Choroid plexus epithelial cell (primary cell): ENCODE data around the gene EPHB1.

Experiments used
- DNase-seq: peaks from one replicate; pipeline ENCODE4 v3.0.0-alpha.2; 2010; ENCODE audit warnings: low read depth
- H3K4me3 ChIP-seq: 2 replicates; pipeline ENCODE4 v1.5.1; 2011; ENCODE audit warnings: low read depth, mild to moderate bottlenecking, control low read depth, low read length, moderate library complexity
- TF ChIP-seq, protein P1 (sequence below): conservative IDR thresholded peaks from 2 replicates; pipeline ENCODE4 v1.5.1; 2011; ENCODE audit warnings: low read depth, mild to moderate bottlenecking, control low read depth, inconsistent platforms, low read length, moderate library complexity

The EPHB1 gene

DNA sequence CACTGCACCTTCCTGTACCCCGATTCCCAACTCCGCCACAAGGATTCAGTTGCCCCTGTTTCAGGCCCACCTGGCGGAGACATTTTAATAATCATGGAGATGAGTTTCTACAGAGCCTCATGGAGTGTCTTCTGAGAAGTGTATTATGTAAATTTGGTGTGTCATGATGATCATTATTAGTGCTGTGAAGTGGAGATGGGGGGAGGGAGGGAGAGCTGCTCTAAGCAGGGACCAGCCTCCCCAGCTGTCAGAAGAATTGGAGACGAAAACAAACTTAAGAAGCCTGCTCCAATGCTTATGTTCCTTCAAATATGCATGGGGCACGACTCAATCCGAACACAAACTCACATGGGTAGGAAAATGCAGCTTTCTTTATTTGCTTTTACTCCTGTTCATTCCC, 127.8 kb downstream of the EPHB1 start:
- DNase-seq: no peak
- TF ChIP-seq, protein P1, sequence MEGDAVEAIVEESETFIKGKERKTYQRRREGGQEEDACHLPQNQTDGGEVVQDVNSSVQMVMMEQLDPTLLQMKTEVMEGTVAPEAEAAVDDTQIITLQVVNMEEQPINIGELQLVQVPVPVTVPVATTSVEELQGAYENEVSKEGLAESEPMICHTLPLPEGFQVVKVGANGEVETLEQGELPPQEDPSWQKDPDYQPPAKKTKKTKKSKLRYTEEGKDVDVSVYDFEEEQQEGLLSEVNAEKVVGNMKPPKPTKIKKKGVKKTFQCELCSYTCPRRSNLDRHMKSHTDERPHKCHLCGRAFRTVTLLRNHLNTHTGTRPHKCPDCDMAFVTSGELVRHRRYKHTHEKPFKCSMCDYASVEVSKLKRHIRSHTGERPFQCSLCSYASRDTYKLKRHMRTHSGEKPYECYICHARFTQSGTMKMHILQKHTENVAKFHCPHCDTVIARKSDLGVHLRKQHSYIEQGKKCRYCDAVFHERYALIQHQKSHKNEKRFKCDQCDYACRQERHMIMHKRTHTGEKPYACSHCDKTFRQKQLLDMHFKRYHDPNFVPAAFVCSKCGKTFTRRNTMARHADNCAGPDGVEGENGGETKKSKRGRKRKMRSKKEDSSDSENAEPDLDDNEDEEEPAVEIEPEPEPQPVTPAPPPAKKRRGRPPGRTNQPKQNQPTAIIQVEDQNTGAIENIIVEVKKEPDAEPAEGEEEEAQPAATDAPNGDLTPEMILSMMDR: no peak

DNA sequence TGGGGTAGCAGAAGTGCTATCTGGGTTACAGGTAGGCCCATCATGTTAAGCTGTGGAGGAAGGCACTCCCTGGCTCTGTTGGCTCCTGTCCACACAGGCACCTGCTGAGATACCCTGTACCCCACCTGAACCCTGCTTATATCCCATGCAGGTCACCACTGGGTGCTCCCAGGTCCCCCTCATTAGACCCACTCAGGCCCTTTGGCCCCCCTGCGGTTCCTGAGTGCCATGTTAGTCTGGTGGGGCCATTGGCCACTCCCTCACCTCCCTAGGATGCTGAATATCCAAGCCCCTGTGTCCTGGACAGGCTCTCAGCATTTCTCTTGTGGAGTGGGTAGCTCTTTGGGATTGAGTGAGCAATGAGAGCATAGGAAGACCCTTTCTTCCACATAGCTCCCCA, 128.2 kb downstream of the EPHB1 start:
- H3K4me3 ChIP-seq: no peak overlapping the region
- TF ChIP-seq, protein P1: no peak
- DNase-seq: no peak

More for the DNA sequence above, 127.8 kb downstream of the EPHB1 start:
- no peak overlapping the region for H3K4me3 ChIP-seq

DNA sequence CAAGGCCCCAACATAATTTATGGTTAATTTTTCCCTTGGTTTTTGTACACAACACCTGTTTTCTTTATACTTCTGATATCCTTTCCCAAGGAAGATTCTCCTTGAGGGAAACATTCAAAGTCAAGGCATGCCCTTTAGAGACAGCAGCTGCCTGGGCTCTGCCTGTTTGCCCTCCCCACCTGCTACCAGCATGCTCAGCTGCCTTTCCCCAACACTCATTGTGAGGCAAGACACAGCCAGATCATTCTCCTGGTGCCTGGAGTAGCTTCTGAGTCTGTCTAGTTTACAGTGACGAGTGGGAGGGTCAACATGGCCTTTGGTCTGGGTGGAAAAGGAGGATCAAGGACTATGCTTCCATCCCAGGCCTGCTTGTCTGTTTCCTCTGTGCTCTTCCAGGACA, 132.5 kb downstream of the EPHB1 start:
- no peak for DNase-seq
- H3K4me3 ChIP-seq: no peak overlapping the region
- TF ChIP-seq, protein P1: no peak

DNA sequence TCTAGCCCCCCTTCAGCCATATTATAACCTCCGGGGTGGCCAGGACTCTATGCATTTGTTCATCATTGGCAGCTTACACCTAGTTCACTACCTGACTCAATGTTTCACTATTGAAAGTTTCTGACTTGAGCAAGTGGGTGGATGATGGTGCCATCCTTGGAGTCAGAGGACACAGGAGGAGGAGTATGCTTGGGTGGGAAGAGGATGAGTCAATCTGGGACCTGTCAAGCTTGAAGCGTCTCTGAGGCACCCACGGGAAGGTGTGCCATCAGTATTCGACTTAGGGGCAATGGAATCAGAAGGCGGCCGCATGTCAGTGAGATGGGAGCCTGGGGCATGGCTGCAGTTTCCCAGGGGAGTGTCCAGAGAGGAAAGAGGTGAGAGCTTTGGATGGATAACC, 133.3 kb downstream of the EPHB1 start:
- no peak overlapping the region for H3K4me3 ChIP-seq
- DNase-seq: no peak
- TF ChIP-seq, protein P1: no peak

DNA sequence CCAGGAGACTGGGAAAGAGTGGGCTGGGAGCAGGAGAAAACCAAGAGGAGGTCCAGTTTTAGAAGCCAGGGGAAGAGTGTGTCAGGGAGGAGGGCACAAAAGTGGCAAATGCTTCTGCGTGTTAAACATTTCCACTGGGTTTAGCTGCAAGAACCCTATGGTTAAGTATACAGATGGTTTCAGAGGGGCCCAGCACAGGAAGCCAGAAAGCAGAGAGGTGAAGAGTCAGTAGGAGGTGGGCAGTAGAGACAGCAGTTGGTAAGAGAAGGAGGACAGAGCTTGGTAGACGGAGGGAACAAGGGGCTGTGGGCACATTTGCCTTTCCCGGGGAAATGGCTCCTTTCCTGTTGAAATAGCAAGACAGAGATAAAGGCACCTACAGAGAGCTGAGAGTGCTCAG, 133.8 kb downstream of the EPHB1 start:
- no peak overlapping the region for H3K4me3 ChIP-seq
- TF ChIP-seq, protein P1: no peak
- no peak for DNase-seq

DNA sequence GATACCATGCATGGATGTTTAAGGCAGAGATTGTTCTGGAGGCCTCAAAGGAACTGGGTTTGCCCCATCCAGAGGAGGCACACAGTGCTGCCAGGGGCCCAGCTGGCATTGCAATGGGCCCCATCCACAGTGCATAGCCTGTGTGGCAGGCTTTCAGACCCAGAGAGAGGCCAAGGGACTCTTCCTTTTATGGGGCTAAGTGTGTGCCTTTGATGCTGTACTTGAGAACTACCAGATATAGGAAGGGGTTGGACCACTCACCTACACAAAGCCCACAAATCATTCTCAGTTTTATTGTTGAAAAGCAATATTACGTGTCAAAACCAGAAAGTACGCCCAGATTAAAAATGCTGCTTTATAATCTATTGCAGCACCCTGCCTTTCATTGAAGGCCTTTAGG, 134.9 kb downstream of the EPHB1 start:
- H3K4me3 ChIP-seq: no peak overlapping the region
- TF ChIP-seq, protein P1: no peak
- no peak for DNase-seq

DNA sequence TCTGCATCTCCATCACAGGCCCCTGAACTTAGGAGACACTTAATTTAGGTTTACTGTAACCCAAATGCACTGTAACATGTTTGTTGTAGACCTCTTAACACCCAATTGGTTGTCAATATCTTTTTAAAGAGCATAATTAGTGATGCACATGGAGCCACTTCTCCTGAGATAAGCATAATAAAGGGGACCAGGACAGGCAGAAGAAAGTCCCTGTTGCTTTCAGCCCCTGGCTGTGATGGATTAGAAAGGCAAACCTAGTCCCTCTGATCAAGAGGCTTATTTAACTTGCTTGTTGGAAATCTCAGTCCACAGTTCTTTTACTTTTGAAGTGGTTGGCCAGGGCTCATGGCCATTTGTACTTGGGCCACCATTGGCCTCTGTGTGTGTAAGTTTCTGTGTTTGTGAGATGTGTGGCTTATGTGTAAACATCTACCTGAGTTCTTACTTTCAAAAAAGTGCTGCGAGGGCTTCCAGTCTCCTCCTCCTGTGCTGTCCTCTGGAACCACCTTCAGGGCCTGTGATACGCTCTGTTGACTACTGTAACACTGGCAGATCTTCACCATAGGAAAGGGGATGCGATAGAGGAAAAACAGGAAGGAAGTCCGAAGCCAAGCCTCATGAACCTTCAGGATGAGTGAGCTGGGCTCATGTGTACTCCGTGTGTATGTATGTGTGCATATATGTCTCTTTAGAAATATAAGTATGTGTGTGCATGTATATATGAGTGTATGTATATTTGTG, 136.2 kb downstream of the EPHB1 start:
- TF ChIP-seq, protein P1: no peak
- no peak for DNase-seq

More for the DNA sequence above, 136.2 kb downstream of the EPHB1 start:
- H3K4me3 ChIP-seq: no peak overlapping the region
